Breast epithelium (tissue), 3 donors: Measurements from ENCODE around the gene FRG2B.
"Not testable (repeated sequence)": the region's sequence is repeated elsewhere in the genome, so short reads cannot be mapped to it uniquely, and the experiment has no call there.

ENCODE experiments used
- POLR2A ChIP-seq: fragments of 450-650 bp; IDR thresholded peaks from one replicate; pipeline ENCODE4 v1.6.1; 2016; ENCODE audit warnings: antibody characterized with exemption, mild to moderate bottlenecking, moderate library complexity
- POLR2AphosphoS5 ChIP-seq, 3 donors: sonication (generic); formaldehyde crosslinking; IDR thresholded peaks; one replicate each; pipeline ENCODE4 v1.6.1; 2017; ENCODE audit warnings: antibody characterized with exemption in 3 of 3
- TF ChIP-seq, protein P1 (sequence below), 3 donors: fragments of 450-650 bp; IDR thresholded peaks; one replicate each; pipeline ENCODE4 v1.5.1; 2016 to 2017; ENCODE audit warnings: antibody characterized with exemption in 3 of 3, mild to moderate bottlenecking in 3 of 3, moderate library complexity in 3 of 3

- TF ChIP-seq, protein P1, sequence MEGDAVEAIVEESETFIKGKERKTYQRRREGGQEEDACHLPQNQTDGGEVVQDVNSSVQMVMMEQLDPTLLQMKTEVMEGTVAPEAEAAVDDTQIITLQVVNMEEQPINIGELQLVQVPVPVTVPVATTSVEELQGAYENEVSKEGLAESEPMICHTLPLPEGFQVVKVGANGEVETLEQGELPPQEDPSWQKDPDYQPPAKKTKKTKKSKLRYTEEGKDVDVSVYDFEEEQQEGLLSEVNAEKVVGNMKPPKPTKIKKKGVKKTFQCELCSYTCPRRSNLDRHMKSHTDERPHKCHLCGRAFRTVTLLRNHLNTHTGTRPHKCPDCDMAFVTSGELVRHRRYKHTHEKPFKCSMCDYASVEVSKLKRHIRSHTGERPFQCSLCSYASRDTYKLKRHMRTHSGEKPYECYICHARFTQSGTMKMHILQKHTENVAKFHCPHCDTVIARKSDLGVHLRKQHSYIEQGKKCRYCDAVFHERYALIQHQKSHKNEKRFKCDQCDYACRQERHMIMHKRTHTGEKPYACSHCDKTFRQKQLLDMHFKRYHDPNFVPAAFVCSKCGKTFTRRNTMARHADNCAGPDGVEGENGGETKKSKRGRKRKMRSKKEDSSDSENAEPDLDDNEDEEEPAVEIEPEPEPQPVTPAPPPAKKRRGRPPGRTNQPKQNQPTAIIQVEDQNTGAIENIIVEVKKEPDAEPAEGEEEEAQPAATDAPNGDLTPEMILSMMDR (IDR thresholded peaks at IDR 0.05) = not testable (repeated sequence)
- TF ChIP-seq POLR2A; POLR2AphosphoS5 (IDR thresholded peaks at IDR 0.05): not testable (repeated sequence)
Observed at GRCh38 chr10:133657276-133657675, 30.7 kb upstream of the FRG2B start.
